ENCODE data around the gene TMEM205.

DNA sequence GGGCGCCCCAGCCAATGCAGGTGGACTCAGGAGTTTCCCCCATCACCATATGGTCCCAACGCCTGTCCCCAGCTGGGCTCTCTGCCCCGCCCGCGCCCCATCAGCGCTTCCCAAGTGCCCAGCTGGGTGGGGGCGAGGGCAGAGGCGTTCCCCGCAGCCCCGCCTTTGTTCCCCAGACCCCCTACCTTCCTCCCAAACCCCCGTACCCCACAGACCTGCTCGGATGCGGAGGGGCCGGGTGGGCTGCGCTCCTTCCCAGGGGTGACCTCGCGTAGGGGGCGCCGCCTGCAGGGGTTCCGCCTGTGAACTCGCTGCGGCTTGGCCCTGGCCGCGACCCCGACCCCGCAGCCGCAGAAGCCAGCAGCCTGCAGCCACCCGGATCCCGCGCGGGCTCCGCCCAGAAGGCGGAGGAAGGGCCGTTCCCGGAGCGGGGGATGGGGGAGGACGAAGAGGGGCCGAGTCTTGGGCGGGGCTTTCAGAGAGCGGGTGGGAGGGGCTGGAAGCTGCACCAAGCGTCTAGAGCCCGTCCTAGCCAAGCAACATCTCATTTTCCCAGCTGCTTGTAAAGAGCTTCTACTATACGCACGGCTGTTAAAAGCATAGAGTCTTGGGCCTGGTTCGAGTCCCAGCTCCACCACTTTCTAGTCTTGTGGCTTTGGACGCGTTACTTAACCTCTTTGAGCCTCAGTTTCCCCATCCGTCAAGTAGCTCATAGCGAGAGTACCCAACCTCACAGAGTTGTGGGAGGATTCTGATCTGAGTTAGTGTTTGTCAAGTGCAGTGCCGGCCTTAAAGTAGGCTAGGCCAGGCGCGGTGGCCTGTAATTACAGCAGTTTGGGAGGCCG is 6.6 kb downstream of the TMEM205 start, which contains the start of gene RAB3D:
- TF ChIP-seq, protein P1, sequence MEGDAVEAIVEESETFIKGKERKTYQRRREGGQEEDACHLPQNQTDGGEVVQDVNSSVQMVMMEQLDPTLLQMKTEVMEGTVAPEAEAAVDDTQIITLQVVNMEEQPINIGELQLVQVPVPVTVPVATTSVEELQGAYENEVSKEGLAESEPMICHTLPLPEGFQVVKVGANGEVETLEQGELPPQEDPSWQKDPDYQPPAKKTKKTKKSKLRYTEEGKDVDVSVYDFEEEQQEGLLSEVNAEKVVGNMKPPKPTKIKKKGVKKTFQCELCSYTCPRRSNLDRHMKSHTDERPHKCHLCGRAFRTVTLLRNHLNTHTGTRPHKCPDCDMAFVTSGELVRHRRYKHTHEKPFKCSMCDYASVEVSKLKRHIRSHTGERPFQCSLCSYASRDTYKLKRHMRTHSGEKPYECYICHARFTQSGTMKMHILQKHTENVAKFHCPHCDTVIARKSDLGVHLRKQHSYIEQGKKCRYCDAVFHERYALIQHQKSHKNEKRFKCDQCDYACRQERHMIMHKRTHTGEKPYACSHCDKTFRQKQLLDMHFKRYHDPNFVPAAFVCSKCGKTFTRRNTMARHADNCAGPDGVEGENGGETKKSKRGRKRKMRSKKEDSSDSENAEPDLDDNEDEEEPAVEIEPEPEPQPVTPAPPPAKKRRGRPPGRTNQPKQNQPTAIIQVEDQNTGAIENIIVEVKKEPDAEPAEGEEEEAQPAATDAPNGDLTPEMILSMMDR (IDR thresholded peaks at IDR 0.05; ENCODE audit: low read depth, low read length) = no peak
- TF ChIP-seq MAX (IDR thresholded peaks at IDR 0.05; ENCODE audit: low read depth, low read length) (no peak), POLR2A (IDR thresholded peaks at IDR 0.05; ENCODE audit: extremely low read depth, insufficient read length) (peak; percentile 50), MYC (IDR thresholded peaks at IDR 0.05; ENCODE audit: low read depth, low read length) (no peak)
